Gastroesophageal sphincter (tissue), 4 donors: ENCODE data around the gene PRUNE1. TPM values are rescaled to one million over a fixed set of nuclear protein-coding genes. Genes with fewer than 3 reads are reported as not detected.

Source experiments
- ATAC-seq: fragments of 150-250 bp; one replicate; pipeline ENCODE4 v1.9.1; 2016; ENCODE audit warnings: mild to moderate bottlenecking, moderate library complexity
- H3K27ac ChIP-seq, 4 donors: fragments of 200-600 bp; sonication (generic) in 3 of 4; 1 replicate in 3 of 4; 2 replicates in 1 of 4; pipeline ENCODE4 v1.5.1; 2016 to 2019
- H3K27me3 ChIP-seq: fragments of 200-600 bp; sonication (generic); one replicate; pipeline ENCODE4 v1.5.1; 2019
- H3K36me3 ChIP-seq, 2 donors: fragments of 200-600 bp; sonication (generic); one replicate each; pipeline ENCODE4 v1.5.1; 2019; ENCODE audit warnings: control low read depth in 1 of 2
- H3K4me1 ChIP-seq, 3 donors: fragments of 200-600 bp; sonication (generic); 1 replicate in 2 of 3; 2 replicates in 1 of 3; pipeline ENCODE4 v1.5.1; 2016 to 2019; ENCODE audit warnings: control low read depth in 2 of 3
- H3K4me3 ChIP-seq, 2 donors: fragments of 200-600 bp; sonication (generic); one replicate each; pipeline ENCODE4 v1.5.1; 2019; ENCODE audit warnings: mild to moderate bottlenecking in 1 of 2, moderate library complexity in 1 of 2
- H3K9me3 ChIP-seq, 3 donors: fragments of 200-600 bp; sonication (generic); one replicate each; pipeline ENCODE4 v1.5.1; 2017 to 2019; ENCODE audit warnings: control low read depth in 2 of 3
- CTCF ChIP-seq, 4 experiments: fragments of 200-600 bp in 2 of 4; fragments of 450-650 bp in 2 of 4; sonication (generic) in 1 of 4; IDR thresholded peaks; one replicate each; pipeline ENCODE4 v1.5.1; 2017 to 2019; ENCODE audit warnings: antibody characterized with exemption in 4 of 4, mild to moderate bottlenecking in 2 of 4, moderate library complexity in 2 of 4
- EP300 ChIP-seq: sonication (generic); formaldehyde crosslinking; IDR thresholded peaks from one replicate; pipeline ENCODE4 v1.6.1; 2017; ENCODE audit warnings: antibody characterized with exemption, mild to moderate bottlenecking
- POLR2A ChIP-seq, 2 donors: fragments of 450-650 bp; IDR thresholded peaks; one replicate each; pipeline ENCODE4 v1.6.1; 2017; ENCODE audit warnings: antibody characterized with exemption in 2 of 2, mild to moderate bottlenecking in 2 of 2, moderate library complexity in 1 of 2
- POLR2AphosphoS5 ChIP-seq: sonication (generic); formaldehyde crosslinking; IDR thresholded peaks from one replicate; pipeline ENCODE4 v1.6.1; 2017; ENCODE audit warnings: antibody characterized with exemption
- WGBS, 2 donors: methylation state at CpG; one replicate each; pipeline ENCODE4 v1.1.5; 2018; ENCODE audit warnings: low coverage in 1 of 2; 5-methylcytosine and 5-hydroxymethylcytosine counted together
- total RNA-seq, 4 donors: library from RNA; depleted of rRNA; stranded (reverse); fragments of >200 nt; gene quantifications; one replicate each; pipeline ENCODE4 v1.1.0, GENCODE V29; 2016

Gene PRUNE1
- total RNA-seq, 4 donors from 2014 or later: 24.2 to 28.9 (median 26.7) TPM

DNA sequence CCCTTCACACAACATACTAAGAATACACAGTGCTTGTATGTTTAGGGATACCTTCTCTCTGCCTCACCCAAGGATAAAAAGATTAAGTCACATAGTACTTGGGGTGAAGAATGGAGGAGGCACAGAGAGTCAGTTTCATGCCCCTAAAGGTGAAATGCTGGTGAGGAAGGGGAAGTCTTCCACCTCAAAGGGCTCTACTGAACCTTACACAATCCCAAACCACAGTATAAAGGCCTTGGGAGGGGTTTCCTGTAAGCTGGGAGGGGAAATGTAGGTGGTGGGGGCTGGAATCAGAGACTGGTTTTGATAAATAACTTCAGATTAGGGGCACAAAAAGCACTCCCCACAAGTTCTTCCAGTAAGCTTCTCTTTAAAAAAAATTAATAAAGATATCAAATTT is 5.1 kb upstream of the PRUNE1 start:
- Histone ChIP-seq H3K27ac (peak overlapping the region in 2 of 4 donors; percentile 47 to 48), H3K27me3 (no peaks in the 10 kb centered on the region), H3K9me3 (no peaks in the 10 kb centered on the region), H3K36me3 (peaks cover 0 to 45% of the 10 kb centered on the region in 2 donors), H3K4me3 (peak overlapping the region in 1 of 2 donors; percentile 65), H3K4me1 (peaks cover 0 to 55% (median 40%) of the 10 kb centered on the region in 3 donors)
- TF ChIP-seq POLR2AphosphoS5 (no peak), POLR2A (IDR thresholded peaks at IDR 0.05) (no peak), EP300 (no peak), CTCF (IDR thresholded peaks at IDR 0.05) (no peak)
- no peak for ATAC-seq

DNA sequence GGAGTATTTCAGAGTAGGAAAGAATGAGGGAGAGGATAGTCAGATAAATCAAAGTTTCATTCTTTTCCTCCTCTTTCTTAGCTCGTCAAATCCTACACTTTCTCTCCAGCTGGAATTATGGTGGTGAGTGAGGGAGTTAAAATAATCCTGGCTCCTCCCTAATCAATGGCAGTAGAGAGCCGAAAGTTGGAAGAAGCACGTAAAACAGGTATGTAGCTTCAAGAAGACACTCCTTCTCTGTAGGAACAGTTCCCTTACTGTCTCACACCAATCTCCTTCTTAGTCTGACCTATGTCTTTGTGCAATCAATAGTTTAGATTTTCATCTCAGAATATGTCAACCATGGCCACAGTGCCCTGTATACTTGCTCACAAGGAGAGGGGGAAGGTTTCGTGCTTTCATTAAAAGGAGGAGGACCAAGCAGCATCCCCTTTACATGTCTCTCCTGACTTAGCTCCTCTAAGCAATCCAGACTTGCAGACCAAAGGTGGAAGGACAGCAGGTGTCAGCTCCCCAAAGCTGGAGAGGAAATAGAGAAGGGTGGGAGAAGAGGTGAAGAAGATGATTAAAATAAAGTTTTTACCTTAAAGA is 2.4 kb upstream of the PRUNE1 start:
- peaks cover 0 to 19% of the 10 kb centered on the region in 2 donors for H3K36me3 ChIP-seq
- H3K9me3 ChIP-seq: no peaks in the 10 kb centered on the region
- peaks cover 0 to 76% (median 40%) of the 10 kb centered on the region in 3 donors for H3K4me1 ChIP-seq
- H3K27ac ChIP-seq: peak overlapping the region; percentile 31 to 89 (median 87)
- ATAC-seq: no peak
- no peaks in the 10 kb centered on the region for H3K27me3 ChIP-seq
- 0 to 3% methylated on average over 3 to 4 of the region's 4 CpGs for WGBS, 2 donors
- peak overlapping the region; percentile 38 to 65 for H3K4me3 ChIP-seq
- no peak for TF ChIP-seq POLR2AphosphoS5
- no peak for TF ChIP-seq CTCF (IDR thresholded peaks at IDR 0.05)
- TF ChIP-seq POLR2A (IDR thresholded peaks at IDR 0.05): no peak
- no peak for TF ChIP-seq EP300

DNA sequence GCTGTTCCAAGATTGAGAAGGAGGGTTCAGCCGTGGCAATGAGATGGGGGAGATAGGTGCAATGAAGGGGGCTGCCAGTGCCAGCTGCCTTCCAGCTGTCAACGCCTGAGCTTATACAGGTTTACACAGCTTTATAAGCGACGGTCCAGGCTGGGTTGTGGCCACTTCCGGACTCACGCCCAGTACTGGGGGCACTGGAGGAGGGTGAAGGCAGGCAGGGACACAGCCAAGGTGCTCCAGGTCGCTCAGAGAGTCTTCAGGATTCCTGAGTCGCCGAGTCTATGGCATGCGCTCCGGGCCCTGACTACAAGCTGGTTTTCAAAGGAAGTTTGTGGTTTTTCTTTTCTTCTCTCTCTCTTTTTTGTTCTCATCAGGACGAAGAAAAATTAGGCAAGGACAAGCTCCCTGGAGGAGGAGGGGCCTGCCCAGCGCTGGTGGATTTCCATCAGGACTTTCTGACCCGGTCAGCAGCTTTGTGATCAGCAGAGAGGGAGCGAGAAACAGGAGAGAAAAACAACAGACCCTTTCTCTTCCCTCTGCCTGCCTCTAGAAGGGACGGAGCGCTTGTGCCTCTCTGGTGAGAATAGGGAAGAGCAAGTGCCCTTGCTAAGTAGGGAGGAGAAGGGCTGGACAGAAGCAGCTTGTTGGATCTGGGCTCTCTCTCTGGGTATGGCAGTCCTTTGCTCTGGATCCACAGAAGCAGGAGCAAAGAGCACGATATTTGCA is 1.8 kb upstream of the PRUNE1 start, which contains the start of gene MINDY1:
Gene MINDY1, minus strand, starts transcription at position 576 of the 726 bp plus-strand sequence. CDS start 4,285 bp downstream, outside the sequence.
- peak in 3 of 4 experiments; percentile 52 to 65 (median 57) for TF ChIP-seq CTCF (IDR thresholded peaks at IDR 0.05)
- TF ChIP-seq POLR2A (IDR thresholded peaks at IDR 0.05): peak; percentile 49 to 65
- no peak for TF ChIP-seq EP300
- peak; percentile 84 for TF ChIP-seq POLR2AphosphoS5
- H3K4me3 ChIP-seq: peak within 1 kb of the TSS; percentile 38 to 78
- 0 to 1% methylated on average over 4 to 12 of the region's 18 CpGs for WGBS, 2 donors
- peak within 1 kb of the TSS; percentile 31 to 89 (median 87) for H3K27ac ChIP-seq
- H3K36me3 ChIP-seq: peaks cover 0 to 12% of the 10 kb centered on the region in 2 donors
- ATAC-seq: peak; percentile 72
- H3K4me1 ChIP-seq: peaks cover 0 to 82% (median 40%) of the 10 kb centered on the region in 3 donors
- H3K9me3 ChIP-seq: no peaks in the 10 kb centered on the region
- no peaks in the 10 kb centered on the region for H3K27me3 ChIP-seq

DNA sequence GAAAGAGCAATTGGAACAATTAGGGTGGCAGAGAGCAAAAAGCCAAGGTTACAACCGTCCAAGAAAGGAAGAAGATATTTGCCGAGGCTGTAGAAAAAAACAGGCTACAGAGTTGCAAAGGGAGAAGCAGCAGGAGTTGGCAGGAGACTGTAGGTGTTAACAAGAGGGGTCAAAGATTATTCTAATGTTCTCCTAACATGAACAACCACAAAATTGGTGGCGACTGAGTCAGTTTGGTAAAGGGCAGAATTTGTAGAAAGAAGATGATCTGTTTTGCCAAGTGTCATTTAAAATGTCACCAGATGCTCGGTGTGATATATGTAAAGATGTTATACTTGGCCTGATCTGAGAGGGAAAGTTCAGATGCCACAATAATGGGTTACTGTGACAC is 401 bp upstream of the PRUNE1 start:
- Histone ChIP-seq H3K27me3 (no peaks in the 10 kb centered on the region), H3K4me3 (peak overlapping the region; percentile 74 to 78), H3K36me3 (peaks cover 0 to 1% of the 10 kb centered on the region in 2 donors), H3K4me1 (peaks cover 0 to 75% (median 36%) of the 10 kb centered on the region in 3 donors), H3K27ac (peak overlapping the region; percentile 31 to 89 (median 87)), H3K9me3 (no peaks in the 10 kb centered on the region)
- no peak for ATAC-seq
- WGBS, 2 donors: 5 to 9% methylated on average over 2 to 4 of the region's 4 CpGs
- TF ChIP-seq CTCF (IDR thresholded peaks at IDR 0.05): no peak
- TF ChIP-seq POLR2A (IDR thresholded peaks at IDR 0.05): no peak
- no peak for TF ChIP-seq POLR2AphosphoS5
- TF ChIP-seq EP300: no peak
